ENCODE data around the gene GMDS.

GMDS gene

DNA sequence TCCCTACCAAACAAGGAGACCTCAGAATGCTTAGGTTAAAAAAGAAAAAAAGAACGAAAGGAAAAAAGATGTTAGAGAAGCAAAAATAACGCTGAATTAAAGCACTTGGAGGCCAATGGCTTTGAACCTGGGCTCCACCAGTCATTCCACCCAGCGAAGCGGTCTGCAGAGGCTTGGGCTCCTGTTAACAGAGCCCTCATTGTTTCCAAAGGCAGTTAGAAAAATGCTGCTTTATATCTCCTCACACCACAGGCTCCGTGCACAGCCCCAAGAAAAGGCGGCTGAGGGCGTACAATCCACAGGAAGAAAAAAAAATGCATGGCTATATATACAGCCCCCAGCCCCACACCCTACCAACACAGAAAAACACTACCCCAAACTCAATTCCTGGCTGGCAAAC lies 379.8 kb downstream of the GMDS start:
- Mint-ChIP-seq H3K9me3 (no peaks in the 10 kb centered on the region), H3K27me3 (no peaks in the 10 kb centered on the region), H3K4me3 (no peak overlapping the region), H3K4me1 (no peaks in the 10 kb centered on the region), H3K36me3 (ENCODE audit: insufficient read depth) (no peaks in the 10 kb centered on the region), H3K27ac (ENCODE audit: low read depth) (no peak overlapping the region)
- DNase-seq (ENCODE audit: low spot score in 2 of 2) (no peak), ATAC-seq (replicated peaks; ENCODE audit: extremely low read depth, poor library complexity, severe bottlenecking) (no peak)

GRCh38 chr6:1864496-1864895 lies 380.9 kb downstream of the GMDS start:
- Mint-ChIP-seq H3K36me3 (ENCODE audit: insufficient read depth) (no peaks in the 10 kb centered on the region), H3K4me3 (no peak overlapping the region), H3K9me3 (no peaks in the 10 kb centered on the region), H3K27ac (ENCODE audit: low read depth) (no peak overlapping the region), H3K4me1 (no peaks in the 10 kb centered on the region), H3K27me3 (no peaks in the 10 kb centered on the region)
- DNase-seq (ENCODE audit: low spot score in 2 of 2) (no peak), ATAC-seq (replicated peaks; ENCODE audit: extremely low read depth, poor library complexity, severe bottlenecking) (no peak)

DNA sequence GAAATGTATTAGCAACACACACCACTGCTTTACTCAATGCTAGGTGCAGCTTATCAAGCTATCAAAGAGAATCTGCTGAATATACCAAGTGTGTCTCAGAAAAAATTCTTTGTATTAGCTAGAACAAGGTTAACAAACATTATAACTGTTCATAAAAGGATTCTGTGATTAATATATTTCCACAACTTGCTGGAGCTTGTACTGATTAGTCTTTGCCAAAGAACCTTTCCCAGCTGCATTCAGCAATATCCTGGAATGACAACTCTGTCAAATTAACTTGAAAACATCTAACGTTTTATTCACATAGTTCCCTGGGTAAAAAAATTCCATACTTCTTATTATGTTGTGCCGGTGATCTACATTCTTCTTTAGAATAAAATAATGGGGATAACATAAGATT lies 383.0 kb downstream of the GMDS start:
- Mint-ChIP-seq H3K36me3 (ENCODE audit: insufficient read depth) (no peaks in the 10 kb centered on the region), H3K27ac (ENCODE audit: low read depth) (no peak overlapping the region), H3K4me1 (no peaks in the 10 kb centered on the region), H3K4me3 (no peak overlapping the region), H3K27me3 (no peaks in the 10 kb centered on the region), H3K9me3 (no peaks in the 10 kb centered on the region)
- ATAC-seq (replicated peaks; ENCODE audit: extremely low read depth, poor library complexity, severe bottlenecking) (no peak), DNase-seq (ENCODE audit: low spot score in 2 of 2) (no peak)

DNA sequence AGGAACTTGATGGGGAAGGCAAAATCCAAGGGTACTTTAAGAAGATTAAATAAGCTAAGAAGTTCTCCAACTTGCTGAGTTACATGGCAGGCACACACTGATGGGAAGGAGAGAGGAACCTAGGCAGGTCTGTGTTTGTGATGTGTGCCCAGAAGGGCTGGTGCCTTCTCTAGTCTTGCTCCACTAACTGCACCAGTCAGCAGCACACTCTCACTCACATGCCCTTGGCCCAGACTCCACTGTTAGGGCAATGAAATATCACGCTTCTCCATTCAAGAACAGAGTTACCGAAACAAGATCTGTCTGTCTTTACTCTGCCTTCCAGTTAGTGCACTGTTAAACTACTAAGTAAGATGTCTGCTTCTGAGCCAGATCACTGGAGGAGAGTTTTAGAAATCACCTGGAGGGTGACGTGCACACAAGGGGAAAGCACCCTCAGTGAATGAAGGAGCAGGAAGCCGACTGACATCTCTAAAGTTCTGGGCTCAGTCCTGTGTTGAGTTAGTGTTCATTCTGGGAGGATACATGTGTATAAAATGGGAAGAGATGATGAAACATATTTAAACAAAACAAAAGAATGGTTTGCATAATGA lies 384.6 kb downstream of the GMDS start:
- Mint-ChIP-seq H3K36me3 (ENCODE audit: insufficient read depth) (no peaks in the 10 kb centered on the region), H3K27ac (ENCODE audit: low read depth) (no peak overlapping the region), H3K9me3 (no peaks in the 10 kb centered on the region), H3K4me1 (no peaks in the 10 kb centered on the region), H3K27me3 (no peaks in the 10 kb centered on the region), H3K4me3 (no peak overlapping the region)
- DNase-seq (ENCODE audit: low spot score in 2 of 2): no peak
- ATAC-seq (replicated peaks; ENCODE audit: extremely low read depth, poor library complexity, severe bottlenecking): no peak

DNA sequence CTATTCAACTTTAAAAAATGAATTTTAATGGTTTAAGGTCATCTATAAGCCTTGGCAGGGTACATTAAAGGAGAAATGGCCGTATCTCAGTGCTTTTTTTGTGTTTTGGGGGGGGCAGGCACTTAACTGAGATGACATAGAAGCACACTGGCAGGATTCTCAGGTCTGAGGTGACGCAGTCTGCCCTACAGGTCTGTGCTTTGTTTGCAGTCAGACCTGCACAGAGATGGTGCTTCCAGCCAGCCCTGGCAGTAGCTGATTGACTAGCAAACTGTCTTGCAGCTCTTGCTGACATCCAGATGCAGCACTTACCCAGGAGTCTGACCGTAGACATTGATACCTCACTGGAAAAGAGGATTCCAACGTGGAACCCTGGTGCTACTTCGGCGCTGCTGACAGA lies 386.5 kb downstream of the GMDS start:
- ATAC-seq (replicated peaks; ENCODE audit: extremely low read depth, poor library complexity, severe bottlenecking): no peak
- Mint-ChIP-seq H3K4me3 (no peak overlapping the region), H3K27me3 (no peaks in the 10 kb centered on the region), H3K36me3 (ENCODE audit: insufficient read depth) (no peaks in the 10 kb centered on the region), H3K9me3 (no peaks in the 10 kb centered on the region), H3K4me1 (no peaks in the 10 kb centered on the region), H3K27ac (ENCODE audit: low read depth) (no peak overlapping the region)
- DNase-seq (ENCODE audit: low spot score in 2 of 2): no peak

DNA sequence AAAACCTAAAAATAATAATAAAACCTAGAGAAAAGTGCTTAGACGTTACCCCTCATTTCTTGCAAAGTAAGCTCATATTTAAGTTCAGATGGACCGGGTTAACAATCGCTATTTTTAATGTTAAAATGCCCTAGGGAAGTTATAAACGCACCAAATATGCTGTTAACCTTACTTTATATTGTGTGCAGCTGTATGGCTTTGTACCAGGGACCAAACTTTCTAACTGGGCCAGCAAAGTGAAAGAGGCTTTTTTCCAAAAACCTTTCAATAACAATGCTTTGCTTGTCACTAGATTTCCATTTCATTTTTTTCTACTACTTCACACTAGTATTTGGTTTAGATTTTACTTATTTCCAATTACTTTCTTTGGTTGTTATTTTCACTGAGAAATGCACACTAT lies 387.2 kb downstream of the GMDS start:
- Mint-ChIP-seq H3K27ac (ENCODE audit: low read depth) (no peak overlapping the region), H3K9me3 (no peaks in the 10 kb centered on the region), H3K4me3 (no peak overlapping the region), H3K36me3 (ENCODE audit: insufficient read depth) (no peaks in the 10 kb centered on the region), H3K27me3 (no peaks in the 10 kb centered on the region), H3K4me1 (no peaks in the 10 kb centered on the region)
- ATAC-seq (replicated peaks; ENCODE audit: extremely low read depth, poor library complexity, severe bottlenecking) (no peak), DNase-seq (ENCODE audit: low spot score in 2 of 2) (no peak)

DNA sequence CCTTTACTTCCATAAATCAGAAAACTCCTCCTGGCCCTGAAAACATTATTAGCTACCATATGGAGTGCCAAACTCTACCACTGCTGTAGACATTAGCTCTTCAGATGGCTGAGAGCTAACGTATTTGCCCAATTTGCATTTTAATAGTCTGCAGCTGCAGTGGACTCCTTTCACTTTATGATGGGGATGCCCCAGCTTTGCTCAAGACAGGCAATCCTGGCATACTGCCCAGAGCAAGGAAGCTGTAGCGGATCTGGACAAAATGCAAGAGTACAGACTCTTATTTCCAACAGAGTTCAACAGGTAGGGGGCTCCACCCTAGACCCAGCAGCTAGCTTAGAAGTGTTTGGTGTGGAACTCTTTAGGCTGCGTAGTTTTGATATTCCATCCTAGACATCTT lies 389.0 kb downstream of the GMDS start:
- Mint-ChIP-seq H3K27ac (ENCODE audit: low read depth) (no peak overlapping the region), H3K4me3 (no peak overlapping the region), H3K4me1 (no peaks in the 10 kb centered on the region), H3K9me3 (no peaks in the 10 kb centered on the region), H3K36me3 (ENCODE audit: insufficient read depth) (no peaks in the 10 kb centered on the region), H3K27me3 (no peaks in the 10 kb centered on the region)
- ATAC-seq (replicated peaks; ENCODE audit: extremely low read depth, poor library complexity, severe bottlenecking) (no peak), DNase-seq (ENCODE audit: low spot score in 2 of 2) (no peak)

DNA sequence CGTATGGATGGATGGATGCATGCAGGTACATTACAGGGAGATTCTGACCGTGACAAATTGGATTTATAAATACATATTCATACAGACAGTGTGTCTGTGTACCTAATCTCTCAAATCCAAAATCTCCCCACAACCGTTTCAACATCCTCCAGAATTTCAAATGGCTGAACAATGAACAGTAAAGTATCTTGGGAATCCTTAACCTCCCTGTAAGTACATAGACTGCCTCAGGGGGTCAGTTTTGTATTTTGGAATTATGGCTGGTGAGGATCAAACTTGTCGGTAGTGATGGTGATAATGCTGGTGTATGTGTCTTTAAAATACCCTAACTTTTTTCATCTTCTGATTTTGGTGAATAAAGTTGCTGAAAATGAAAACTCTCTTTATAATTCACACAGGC lies 389.5 kb downstream of the GMDS start:
- H3K27me3 Mint-ChIP-seq: no peaks in the 10 kb centered on the region
- H3K27ac Mint-ChIP-seq (ENCODE audit: low read depth): no peak overlapping the region
- H3K4me1 Mint-ChIP-seq: no peaks in the 10 kb centered on the region

DNA sequence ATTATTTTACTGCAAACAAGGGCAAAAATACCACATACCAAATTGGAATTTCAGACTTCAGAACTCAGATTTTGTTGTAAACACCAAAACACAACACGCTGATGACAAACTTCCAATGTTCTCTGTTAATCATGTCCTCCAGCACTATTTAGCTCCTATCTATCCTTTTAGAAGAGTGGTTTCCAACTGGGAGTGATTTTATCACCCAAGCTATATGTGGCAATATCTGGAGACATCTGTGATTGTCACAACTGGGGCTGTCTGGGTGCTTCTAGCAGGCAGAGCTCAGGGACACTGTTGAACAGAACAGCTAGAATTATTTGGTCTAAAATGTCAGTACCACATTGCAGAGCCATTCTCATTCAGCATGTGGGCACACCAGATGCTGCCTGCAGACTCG lies 391.1 kb downstream of the GMDS start:
- H3K27ac Mint-ChIP-seq (ENCODE audit: low read depth): no peak overlapping the region
- ATAC-seq (replicated peaks; ENCODE audit: extremely low read depth, poor library complexity, severe bottlenecking): no peak
- no peak overlapping the region for H3K4me3 Mint-ChIP-seq
- DNase-seq (ENCODE audit: low spot score in 2 of 2): no peak
- no peaks in the 10 kb centered on the region for H3K27me3 Mint-ChIP-seq
- no peaks in the 10 kb centered on the region for H3K4me1 Mint-ChIP-seq
- H3K9me3 Mint-ChIP-seq: no peaks in the 10 kb centered on the region
- no peaks in the 10 kb centered on the region for H3K36me3 Mint-ChIP-seq (ENCODE audit: insufficient read depth)

More for the DNA sequence above, 389.5 kb downstream of the GMDS start:
- no peak overlapping the region for H3K4me3 Mint-ChIP-seq
- no peaks in the 10 kb centered on the region for H3K36me3 Mint-ChIP-seq (ENCODE audit: insufficient read depth)
- ATAC-seq (replicated peaks; ENCODE audit: extremely low read depth, poor library complexity, severe bottlenecking) (no peak), DNase-seq (ENCODE audit: low spot score in 2 of 2) (no peak)
- no peaks in the 10 kb centered on the region for H3K9me3 Mint-ChIP-seq

- Mint-ChIP-seq H3K36me3 (ENCODE audit: insufficient read depth) (no peaks in the 10 kb centered on the region), H3K4me1 (no peaks in the 10 kb centered on the region), H3K27ac (ENCODE audit: low read depth) (no peak overlapping the region), H3K27me3 (no peaks in the 10 kb centered on the region), H3K4me3 (no peak overlapping the region), H3K9me3 (no peaks in the 10 kb centered on the region)
- ATAC-seq (replicated peaks; ENCODE audit: extremely low read depth, poor library complexity, severe bottlenecking) (no peak), DNase-seq (ENCODE audit: low spot score in 2 of 2) (no peak)
Observed at GRCh38 chr6:1853761-1854160, 391.6 kb downstream of the GMDS start.

DNA sequence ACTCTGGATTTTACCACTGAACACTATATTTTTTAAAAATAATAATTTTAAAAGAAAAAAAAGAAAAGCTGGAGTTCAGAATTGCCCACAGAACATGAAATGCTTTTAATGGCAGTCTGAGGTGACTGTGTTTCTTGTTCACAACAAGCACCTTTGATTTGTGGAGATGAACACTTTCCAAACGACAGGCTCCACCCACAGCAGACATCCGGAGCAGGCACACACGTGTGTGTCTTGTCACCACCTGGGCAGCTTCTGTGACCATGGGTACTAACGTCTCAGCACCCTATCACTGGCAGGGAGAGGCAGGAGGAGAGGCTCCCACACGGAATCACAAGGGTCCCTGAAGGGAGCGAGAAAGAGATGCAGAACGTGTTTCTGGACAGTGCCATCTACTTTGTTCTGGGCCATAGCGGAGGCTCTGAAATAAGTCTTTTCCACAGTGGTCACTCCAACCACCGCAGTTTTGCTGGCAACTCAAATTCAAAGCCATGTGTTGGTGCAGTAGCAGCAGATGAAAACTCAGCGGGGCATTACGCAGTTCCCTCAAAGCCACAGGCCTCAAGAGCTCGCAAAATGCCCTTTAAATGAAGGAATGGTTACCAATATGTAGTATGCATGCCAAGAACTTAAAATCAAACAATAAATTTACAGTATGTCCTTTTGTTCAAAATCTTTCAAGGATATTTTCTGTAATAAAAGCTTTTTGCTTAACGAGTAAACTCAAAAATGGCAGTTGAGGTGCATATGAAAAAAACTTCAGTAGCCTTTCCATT lies 393.5 kb downstream of the GMDS start:
- H3K9me3 Mint-ChIP-seq: no peaks in the 10 kb centered on the region
- H3K4me1 Mint-ChIP-seq: no peaks in the 10 kb centered on the region
- no peak overlapping the region for H3K4me3 Mint-ChIP-seq
- H3K27ac Mint-ChIP-seq (ENCODE audit: low read depth): no peak overlapping the region
- ATAC-seq (replicated peaks; ENCODE audit: extremely low read depth, poor library complexity, severe bottlenecking): no peak
- no peak for DNase-seq (ENCODE audit: low spot score in 2 of 2)
- peaks cover 3% of the 10 kb centered on the region for H3K36me3 Mint-ChIP-seq (ENCODE audit: insufficient read depth)
- no peaks in the 10 kb centered on the region for H3K27me3 Mint-ChIP-seq

DNA sequence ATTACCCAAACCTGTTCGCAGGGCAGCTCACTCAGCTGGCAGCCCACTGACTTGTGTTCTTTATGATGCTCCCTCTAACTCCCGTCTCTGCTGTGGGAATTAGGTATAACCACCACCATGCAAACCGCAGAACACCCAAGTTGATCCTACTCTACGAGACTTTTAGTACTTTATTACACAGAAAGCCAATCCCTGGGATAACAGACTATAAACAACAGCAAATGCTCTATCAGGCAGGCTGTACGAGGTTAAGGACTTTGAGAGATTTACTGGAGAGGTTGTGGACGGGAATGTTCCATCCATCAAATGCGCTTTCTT lies 394.6 kb downstream of the GMDS start:
- no peaks in the 10 kb centered on the region for H3K4me1 Mint-ChIP-seq
- no peaks in the 10 kb centered on the region for H3K9me3 Mint-ChIP-seq
- no peak overlapping the region for H3K27ac Mint-ChIP-seq (ENCODE audit: low read depth)
- ATAC-seq (replicated peaks; ENCODE audit: extremely low read depth, poor library complexity, severe bottlenecking): no peak
- no peak for DNase-seq (ENCODE audit: low spot score in 2 of 2)
- no peaks in the 10 kb centered on the region for H3K27me3 Mint-ChIP-seq
- no peak overlapping the region for H3K4me3 Mint-ChIP-seq
- peaks cover 3% of the 10 kb centered on the region for H3K36me3 Mint-ChIP-seq (ENCODE audit: insufficient read depth)

DNA sequence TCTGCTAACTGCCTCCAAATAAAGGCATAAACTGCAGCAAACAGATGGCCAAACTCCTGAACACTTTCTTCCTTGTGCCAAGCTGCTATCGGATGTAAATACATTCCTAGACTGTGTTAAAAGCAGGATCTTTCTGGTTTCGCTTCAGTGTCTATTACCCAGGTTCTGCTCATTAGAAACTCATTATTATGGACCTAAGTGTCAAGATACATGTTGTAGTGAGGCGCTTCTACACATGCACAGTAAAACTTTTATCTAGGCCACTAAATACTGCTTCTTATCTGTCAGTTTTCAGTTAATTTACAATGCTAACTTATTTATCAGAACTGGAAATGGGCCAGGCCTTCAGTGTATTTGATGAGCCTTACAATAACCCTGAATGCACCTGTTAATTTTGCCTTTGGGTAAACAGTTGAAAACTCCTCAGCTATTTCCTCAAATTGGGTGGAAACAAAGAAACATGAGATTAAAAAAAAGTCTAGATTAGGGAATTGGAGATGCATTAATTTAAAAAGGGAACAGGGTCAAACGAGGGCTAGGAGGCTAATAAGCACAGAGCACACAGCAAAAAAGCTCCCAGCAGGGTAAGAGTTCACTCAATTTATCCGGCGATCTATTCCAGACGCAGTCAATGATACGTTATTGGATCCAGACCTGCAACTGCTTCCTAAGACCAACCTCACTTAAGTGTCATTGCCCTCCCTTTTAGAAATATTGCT lies 395.1 kb downstream of the GMDS start:
- Mint-ChIP-seq H3K9me3 (no peaks in the 10 kb centered on the region), H3K27ac (ENCODE audit: low read depth) (no peak overlapping the region), H3K4me1 (no peaks in the 10 kb centered on the region), H3K27me3 (no peaks in the 10 kb centered on the region), H3K4me3 (no peak overlapping the region), H3K36me3 (ENCODE audit: insufficient read depth) (peaks cover 3% of the 10 kb centered on the region)
- ATAC-seq (replicated peaks; ENCODE audit: extremely low read depth, poor library complexity, severe bottlenecking) (no peak), DNase-seq (ENCODE audit: low spot score in 2 of 2) (no peak)
